ENCODE measurements around the gene INPP5A.

The INPP5A gene

DNA sequence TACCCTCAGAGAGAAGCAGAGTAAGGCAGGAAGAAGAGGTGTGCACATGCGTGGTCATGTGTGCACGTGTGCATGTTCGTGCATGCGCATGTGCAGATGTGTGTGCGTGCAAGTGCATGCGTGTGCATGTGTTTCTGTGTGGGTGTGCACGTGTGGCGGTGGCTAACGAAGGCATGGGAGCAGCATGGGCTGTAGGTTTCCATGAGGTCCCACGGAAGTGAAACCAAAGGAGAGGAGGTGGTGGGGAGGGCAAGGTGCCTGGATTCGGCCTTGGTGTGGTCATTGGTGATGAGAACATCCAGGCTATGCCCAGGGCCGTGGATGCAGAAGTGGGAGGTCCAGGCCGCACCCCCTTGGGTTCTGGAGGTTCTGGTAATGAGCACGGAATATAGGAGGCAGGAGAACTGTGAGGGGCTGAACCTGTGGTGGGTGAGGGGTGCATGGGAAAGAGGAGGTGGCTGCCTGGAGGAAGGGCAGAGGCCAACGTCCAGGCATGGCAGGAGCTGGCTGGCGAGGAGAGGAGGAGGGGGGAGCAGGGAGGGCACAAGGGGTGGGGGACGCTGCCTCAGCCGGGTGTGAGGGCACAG lies 2.4 kb upstream of the INPP5A start:
- DNase-seq (ENCODE audit: low read depth): no peak

DNA sequence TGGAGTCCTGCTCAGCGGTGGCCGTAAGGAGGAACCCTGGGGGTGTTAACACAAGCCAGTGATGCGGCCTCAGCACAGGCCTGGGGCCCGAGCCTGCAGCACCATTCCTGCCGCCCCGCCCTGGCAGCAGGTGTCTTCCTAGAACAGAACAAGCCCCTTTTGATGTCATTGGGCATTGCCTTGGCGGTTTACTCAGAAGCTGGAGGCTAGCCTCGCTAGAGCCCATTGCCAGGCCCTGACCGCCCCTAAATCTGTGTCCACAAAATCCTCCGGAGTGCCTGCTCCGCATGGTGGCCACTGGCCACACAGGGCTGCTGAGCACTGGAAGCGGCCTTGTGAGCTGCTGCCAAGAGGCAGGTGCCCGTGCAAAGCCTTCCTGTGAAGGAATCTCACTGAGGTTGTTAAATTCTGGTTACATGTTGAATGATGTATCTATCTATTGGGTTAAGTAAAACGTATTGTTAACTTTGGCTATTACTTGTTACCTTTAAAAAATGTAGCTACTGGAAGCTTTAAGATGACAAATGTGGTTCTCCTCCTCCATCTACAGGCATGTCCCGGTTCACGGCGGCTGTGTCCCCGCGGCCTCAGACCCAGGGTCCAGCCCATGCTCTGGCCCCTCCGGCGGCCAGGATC lies 1.2 kb upstream of the INPP5A start:
- no peak for DNase-seq (ENCODE audit: low read depth)

DNA sequence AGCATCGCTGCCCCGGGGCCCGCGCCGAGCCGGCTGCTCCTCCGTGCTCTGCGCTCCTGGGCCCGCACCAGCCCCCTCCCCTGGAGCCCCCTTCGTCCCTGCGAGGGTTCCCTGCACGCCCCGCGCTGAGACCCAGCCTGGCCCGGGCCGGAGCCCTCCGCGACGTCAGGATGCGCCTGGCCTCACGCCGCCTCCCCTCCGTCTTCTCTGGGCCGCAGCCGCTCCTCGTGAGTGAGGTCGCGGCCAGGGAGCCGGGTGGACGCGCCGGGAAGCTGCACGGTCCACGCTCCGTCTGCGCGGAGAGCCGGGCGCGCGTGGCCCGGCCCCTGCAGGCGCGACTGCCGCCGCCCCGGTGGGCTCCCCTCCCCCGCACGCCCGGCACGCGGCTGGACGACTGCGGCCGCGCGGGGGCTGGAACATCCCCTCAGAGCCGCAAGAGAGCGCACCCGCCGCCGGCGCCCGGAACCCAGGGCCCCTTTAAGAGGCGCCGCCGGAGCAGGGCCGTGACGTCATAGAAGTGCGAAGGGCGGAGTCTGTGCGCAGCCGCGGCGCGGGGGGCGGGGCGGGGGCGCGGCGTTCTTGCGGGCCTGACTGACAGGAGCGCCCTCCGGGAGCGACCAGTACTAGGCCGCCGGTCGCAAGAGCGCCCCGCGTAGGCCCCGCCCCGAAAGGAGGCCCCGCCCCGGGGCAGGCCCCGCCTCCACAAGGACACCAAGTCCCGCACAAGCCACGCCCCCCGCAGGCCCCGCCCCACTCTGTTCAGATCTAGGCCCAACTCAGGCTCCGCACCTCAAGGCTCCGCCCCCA lies 507 bp upstream of the INPP5A start:
- DNase-seq (ENCODE audit: low read depth): peak; percentile 100

DNA sequence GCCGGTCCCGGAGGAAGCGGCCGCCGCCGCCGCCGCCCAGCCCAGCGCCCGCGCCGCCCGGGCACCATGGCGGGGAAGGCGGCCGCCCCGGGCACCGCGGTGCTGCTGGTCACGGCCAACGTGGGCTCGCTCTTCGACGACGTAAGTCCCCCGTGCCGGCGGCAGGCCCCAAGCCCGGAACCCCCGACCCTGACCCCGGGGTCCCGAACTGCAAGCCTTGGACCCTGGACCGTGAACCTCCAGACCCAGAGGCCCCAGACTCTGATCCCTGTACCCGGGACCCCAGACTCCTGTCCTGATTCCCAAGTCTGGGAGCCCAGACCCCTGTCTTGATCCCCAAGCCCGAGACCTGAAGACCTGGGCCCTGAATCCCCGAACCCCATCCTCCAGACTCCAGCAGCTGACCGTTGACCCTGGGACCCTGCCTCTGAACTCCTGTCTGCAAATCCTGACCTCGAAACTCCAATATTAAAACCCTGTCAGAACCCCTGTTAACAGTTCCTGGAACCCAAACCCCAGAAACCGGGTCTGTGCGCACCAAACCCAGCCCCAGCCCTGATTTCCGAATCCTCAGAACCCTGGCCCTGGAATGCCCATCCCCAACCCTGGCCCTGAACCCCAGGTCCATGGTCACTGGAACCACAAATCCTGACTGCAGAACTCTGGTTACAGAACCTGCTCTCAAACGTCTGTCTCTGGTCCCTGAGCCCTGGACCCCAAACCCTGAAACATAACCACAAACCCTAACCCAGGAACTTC lies 623 bp downstream of the INPP5A start:
- no peak for DNase-seq (ENCODE audit: low read depth)

DNA sequence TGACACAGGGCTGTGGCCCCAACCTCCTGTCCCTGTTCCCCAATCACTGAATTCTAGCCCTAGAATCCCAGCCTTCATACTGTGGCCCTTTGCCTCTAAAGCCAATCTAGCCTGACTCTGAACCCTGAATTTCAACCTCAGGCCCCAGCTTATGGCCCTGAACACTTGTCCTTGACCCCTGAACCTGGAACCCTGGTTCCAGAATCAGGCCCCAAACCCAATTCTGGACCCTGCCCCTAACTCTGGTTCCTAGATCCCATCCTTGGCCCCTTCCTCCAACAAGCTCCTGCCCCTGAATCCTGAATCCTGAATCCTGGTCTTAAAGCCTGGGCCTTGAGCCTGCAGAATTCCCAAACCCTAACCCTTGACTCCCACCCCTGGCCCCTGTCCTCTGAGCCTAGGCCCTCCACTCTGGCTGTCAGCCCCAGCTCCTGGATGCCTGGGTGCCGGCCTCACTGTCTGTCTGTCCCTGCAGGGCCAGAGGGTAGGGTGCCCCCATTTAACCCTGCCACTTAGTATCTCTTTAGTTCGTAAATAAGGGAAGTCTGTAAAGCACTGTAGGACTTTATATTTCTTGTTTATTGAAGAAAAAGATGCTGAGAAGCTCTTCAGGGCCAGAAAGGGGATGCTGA lies 1.3 kb downstream of the INPP5A start:
- DNase-seq (ENCODE audit: low read depth): no peak

DNA sequence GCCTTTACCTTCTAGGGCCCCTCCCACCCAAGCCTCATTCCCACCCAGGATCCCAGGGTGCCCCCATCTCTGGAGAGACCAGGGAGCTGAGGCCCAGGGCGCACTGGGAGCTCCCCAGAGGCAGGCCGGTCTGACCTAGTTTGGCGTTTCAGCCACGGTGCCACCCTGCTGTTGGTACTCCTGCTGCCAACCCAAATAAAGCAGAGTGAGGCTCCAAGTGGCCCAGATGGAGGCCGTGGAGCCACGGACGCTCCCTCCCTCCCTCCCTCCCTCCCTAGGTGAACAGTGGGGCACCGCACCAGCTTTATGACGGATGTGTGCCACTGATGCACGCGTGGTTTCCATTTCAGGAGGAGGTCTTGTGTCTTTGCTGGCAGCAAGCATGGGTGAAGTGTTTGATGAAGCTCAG lies 1.8 kb downstream of the INPP5A start:
- DNase-seq (ENCODE audit: low read depth): no peak

DNA sequence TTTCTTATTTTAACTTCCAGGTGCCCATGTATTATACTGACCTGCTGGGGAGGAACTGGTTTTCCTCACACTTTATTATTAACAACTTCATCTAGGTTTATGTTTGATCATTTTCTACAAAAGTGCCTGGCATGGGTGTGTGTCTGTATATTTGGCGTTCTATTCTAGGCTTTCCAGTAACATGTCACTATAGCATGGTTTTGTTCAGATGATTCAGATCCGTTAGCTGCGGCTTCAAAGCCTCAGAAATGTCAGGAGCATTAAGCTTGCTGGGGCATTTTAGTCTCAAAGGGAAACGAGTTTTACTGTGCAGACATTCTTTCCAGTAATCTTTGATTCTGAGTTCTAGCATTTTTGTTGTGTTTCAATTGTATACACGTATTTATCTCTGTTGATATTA lies 2.3 kb downstream of the INPP5A start:
- no peak for DNase-seq (ENCODE audit: low read depth)

DNA sequence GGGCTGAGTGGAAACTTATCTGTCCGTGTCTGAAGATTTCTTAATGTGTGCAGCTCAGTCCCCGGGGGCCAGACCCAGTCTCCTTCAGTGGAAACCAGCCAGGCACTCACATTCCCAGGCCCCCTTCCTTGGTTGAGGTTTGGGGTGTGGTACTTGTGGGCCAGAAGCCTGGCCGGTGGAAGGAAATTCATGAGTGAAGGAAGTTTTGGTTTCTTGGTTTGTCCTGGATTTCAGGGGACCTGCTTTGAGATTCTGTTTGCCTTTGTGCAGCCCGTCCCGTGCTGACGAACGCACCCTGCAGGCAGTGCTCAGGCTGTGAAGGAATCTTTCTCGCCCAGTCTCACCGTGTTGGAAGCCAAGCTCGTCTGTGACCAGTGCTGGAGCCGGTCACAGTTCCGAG lies 2.9 kb downstream of the INPP5A start:
- DNase-seq (ENCODE audit: low read depth): no peak

DNA sequence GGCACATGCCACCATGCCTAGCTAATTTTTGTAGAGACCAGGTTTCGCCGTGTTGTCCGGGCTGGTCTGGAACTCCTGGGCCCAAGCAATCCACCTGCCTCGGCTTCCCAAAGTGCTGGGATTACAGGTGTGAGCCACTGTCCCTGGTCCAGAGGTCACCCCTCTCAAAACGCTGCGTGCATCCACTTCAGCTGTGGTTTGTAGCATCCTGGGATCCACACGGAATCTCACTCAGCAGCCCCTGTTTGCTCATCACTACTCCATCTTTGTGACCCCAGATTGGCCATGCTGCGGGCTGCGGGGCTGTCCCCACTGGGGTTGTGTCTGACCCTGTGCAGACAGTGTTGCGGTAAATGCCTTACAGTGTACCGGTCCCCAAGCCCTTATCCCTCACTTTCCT lies 3.5 kb downstream of the INPP5A start:
- DNase-seq (ENCODE audit: low read depth): no peak

DNA sequence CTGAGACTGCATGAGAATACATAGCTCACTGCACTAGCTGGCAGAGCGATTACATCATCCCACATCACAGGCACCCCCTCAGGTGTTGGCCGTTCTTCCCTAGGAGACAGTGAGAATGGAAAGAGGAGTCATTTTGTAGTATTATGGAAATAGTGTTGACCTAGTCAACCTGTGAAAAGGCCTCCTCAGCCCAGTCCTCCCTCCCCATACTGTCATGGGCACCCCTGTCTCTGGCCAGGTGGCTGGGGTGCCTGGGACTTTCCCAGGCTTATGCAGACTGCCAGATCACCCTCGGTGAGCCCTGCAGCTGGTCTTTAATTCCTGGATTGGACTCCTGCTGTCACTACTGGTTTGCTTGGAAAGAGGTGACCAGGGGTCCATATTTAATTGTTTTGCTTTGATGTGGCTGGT lies 4.0 kb downstream of the INPP5A start:
- DNase-seq (ENCODE audit: low read depth): no peak

DNA sequence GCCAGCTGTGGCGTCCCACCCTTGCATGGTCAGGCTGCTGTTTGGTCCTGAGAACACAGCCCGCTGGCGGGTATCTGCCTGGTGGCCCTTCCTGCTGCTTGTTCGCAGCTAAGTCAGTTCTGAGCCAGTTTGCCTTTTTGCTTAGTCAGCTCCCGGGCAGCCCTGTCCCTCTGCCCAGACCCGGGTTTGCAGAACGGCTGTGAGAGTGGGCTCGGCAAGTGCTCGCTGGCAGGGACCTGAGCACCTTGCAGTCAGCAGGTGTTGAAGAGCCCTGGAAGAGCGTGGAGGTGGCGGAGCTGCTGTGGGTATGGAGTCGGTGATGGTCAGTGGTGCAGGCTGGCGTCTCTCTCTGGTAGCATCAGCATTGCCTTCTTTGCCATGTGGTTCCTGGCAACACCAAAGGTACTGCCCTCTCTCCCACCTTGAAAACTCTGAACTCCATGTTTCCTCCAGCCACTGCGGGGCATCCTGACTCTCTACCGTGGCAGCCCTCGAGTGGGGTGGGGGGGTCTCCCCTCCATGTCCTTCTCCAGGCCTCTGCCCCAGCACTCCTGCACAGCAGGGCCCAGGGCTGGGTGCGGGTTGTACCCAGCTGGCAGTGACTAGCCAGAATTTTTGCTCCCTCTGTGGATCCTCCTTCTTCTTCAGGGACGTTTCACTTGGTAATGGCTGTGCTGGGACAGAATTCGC lies 4.6 kb downstream of the INPP5A start:
- DNase-seq (ENCODE audit: low read depth): no peak

DNA sequence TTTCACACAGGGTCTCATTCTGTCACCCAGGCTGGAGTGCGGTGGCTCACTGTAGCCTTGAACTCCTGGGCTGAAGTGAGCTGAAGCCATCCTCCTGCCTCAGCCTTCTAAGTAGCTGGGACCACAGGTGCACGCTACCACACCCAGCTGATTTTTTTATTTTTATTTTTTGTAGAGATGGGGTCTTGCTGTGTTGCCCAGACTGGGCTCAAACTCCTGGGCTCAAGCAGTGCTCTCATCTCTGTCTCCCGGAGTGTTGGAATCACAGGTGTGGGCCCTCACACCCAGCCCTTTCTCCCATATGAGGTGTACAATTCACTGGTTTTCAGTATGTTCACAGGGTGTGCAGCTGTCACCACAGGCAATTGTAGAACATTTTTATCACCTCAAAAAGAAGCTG lies 5.2 kb downstream of the INPP5A start:
- DNase-seq (ENCODE audit: low read depth): no peak

DNA sequence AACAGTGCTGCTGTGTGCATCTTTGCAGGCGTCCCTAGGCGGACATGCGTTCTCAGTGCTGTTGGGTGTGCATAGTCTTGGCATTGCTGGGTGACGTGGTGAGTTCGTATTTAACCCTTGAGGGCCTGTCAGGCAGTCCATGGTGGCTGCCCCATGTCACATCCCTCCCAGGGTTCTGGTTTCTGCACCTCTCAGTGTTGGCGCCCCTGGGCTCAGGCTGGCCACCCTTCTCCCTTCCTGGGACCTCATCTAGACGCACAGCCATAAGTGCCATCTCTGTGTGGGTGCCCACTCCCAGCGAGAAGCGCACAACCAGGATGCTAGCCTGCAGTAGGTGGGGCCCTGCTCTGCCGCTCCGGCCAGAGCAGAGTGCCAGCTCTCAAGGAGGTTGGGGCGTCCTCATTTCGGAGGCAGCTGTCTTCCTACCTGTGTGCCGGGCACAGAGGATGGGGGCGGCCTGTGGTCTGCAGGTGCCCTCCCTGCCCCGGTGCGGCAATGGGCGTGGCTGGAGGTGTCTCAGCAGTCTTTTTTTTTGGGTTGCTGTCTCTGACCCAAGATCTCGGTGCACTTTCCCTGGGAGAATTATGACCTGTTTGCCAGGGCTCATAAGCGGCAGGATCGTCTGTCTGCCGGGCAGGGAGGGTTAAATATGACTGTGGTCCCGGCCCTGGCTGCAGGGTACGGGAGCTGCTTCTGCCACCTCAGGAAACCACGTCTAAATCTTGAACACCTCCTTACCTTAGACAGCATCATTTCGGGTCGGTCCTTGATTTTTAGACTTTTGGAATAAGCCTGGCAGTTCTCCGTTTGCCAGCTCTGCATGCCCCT lies 6.5 kb downstream of the INPP5A start:
- DNase-seq (ENCODE audit: low read depth): no peak

DNA sequence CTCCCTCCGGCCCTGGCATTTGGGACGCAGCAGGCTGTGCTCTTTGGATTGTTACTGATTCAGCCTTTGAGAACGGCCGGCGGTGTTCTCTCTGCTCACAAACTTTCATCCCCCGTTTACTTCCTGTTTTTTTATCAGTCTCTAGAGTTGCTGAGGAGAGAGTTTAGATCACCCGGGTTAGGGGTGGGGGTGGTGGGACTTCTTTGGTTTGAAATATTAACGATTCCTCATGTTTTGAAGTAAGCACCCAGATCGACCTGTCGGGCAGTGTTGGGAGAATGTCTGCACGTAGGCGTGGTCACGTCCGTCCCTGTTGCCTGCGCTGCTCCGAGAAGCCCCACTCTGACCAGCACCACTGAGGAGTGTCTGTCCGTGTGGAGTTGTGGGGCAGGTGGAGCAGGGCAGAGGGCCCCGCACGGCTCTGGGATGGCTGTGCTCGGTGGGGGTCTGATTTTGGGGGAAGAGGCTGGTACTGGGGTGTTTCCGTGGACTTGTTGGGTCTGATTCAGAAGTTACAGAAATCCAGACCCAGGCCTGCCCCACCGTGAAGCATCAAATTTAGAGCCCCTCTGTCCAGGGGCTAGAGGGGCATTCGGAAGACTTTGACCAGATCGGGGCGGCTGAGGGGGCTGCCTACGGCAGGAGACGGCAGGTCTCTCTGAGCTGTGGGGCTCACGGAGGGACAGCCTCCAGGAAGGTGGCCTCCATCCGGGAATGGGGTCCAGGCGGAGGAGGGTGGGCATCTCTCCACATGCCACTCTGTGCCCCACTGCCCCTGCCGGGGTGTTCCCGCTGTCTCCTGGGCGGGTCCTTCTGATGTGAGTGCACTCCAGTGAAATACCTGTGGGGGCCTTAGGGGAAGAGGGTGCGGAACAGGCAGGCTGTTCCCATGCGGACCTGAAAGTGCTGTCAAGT lies 7.4 kb downstream of the INPP5A start:
- DNase-seq (ENCODE audit: low read depth): no peak

DNA sequence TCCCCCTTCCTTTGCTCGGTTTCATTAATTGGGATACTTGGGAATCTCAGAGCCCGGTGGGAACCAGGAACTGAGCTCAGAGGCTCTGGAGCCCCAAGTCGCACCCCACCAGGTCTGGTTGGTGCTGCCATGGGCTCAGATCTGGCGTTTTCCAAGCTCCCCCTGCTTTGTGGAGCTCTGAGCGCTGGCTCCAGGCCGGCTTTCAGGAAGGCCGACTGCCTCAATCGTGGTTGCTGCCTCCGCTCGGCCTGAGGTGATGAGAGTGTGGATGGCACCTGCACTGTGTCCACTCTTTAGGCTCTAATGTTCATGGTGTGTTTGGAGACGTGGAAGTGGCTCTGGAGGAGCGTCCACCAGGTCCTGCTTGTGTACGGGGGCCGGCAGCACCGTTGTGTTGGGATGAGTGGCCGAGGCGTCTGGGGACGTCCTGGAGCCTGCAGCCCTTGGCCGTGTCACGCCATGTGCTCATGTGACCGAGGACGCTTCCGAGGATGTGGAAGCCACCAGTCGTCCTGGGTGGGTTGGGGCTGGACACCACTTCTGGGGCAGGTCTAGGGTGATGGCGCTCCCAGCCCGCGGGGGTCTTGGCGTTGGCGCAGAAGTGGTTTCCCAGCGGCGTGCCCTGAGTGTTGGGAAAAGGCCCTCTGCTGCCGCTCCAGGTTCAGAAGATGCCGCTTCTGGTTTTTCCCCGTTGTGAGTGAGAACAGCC lies 8.2 kb downstream of the INPP5A start:
- DNase-seq (ENCODE audit: low read depth): no peak

DNA sequence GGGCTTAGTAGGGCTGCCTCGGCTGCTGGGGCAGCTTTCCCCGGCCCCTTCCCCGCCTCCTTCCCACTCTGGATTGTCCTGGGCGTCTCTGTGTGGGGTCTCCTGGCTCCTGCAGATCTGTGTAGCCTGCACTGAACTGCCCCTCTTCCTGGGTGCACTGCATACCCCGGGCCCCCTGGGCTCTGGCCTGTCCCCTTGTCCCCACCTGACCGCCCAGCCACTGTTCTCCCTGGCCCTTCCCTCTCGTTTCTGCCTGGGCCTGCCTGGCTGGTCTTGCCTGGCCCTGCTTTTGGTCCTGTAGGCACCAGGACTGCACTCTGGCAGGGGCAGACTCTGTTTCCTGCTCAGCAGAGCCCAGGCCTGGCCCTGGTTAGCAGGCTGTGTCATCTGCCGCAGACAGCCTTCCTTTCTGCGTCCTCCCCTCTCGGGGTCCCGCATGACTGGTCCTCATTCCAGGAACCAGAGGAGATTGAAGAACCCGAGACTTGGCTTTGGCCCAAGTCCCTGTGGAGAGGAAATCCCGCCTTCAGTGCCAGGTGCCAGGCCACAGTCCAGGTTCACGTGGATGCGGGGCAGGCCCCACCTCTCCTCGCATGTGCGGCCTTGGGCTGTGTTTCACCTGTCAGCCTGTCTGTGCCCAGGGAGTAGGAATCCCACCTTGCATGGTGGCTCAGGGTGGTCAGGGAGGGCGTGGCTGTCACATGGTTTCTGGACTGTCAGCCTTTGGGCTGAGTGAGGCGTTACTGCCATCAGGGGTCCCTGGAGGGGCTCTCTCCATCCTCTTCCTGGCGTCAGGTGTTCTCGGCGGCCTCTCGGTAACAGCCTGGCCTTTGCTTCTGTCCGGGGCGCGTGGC lies 9.2 kb downstream of the INPP5A start:
- no peak for DNase-seq (ENCODE audit: low read depth)

DNA sequence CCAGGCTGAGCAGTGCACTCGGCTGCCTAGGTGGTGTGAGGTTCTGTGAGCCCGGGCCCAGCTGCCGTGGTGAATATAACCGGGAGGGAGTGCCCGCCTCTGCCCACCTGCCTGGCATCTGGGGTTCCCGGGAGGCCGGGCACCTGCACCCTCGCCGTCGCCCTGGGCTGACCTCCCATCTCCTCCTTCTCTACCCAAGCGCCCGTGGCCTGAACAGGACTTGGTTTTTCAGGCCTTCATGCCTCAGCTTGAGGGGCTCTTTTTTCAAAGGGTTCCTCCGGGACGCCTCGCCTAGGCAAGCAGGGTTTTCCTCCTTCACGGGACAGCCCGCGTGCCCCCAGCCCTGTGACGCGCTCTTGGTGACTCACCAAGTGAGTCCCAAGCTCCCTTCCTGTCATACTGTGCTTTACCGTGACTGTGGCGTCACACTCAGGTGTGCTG lies 9.9 kb downstream of the INPP5A start:
- DNase-seq (ENCODE audit: low read depth): peak; percentile 38

Measured in stimulated activated CD8-positive, alpha-beta memory T cell treated with anti-CD3 and anti-CD28 coated beads, Interleukin-12 subunit alpha, Interleukin-12 subunit beta, amount 100 ng/mL, for 4 hours (primary cell).